Inflammatory macrophage treated with lipopolysaccharide for 4 hours (primary cell): ENCODE results near the gene GSK3A.

Source experiments
- DNase-seq: peaks from one replicate; pipeline ENCODE4 v3.0.0-alpha.2; 2020

The GSK3A gene

DNA sequence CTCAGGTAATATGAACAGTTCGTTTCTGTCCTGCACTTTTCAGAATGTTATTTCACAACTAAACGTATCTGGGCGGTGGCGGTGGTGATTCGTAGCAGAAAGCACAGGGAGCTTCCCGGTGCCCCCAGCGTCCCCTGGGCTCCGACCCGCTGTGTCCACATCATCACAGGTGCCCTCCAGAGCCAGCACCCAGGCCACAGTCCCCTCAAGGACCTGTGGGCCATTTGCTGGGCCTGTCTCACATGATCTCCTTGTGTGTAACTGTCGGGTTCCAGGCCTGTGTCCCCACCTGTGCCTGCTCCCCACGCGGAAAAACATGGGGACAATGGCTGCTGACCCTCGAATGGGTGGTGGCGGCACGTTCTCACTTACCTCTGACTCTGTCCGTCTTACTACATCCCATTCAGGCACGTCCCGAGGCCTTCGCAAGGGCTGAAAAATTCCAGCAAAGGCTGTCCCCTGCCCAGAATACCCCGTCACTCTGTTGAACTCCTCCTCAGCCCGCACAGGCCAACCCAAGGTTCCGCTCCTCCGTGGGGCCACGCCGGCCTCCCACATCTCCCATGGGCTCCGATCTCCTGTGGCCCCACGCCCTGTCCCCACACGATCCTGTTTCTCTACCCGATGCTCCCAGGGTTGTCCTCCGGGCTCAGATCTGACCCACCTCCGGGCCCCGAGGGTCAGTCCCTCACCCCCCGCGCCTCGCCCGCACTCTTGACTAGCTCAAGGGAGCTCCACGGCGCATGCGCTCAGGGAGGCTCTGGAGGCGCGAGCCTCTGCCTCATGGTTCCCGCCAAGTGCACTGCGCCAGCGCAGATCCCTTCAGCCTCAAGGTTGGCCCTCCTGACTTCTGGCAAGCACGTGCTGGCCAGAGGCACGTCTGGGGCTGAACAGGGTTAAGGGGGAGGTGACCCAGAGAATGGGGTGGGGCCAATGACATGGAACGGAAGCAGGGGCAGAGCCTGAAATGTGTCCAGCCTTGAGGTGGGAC lies 46.1 kb downstream of the GSK3A start:
- no peak for DNase-seq

DNA sequence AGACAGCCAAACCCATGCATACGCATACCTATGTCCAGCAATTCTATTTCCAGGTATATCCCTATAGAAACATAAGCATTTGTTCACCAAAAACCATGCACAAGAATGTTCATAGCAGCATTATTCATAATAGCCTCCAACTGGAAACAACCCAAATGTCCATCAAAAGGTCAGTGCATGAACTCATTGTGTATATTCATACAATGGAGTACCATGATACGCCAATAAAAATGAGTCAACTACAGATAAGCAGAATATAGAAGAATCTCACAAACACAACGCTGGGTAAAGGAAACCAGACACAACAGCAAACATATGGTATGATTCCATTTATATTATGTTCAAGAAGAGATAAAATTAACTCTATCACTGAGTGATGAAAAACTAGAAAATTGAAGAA lies 48.7 kb downstream of the GSK3A start:
- no peak for DNase-seq

DNA sequence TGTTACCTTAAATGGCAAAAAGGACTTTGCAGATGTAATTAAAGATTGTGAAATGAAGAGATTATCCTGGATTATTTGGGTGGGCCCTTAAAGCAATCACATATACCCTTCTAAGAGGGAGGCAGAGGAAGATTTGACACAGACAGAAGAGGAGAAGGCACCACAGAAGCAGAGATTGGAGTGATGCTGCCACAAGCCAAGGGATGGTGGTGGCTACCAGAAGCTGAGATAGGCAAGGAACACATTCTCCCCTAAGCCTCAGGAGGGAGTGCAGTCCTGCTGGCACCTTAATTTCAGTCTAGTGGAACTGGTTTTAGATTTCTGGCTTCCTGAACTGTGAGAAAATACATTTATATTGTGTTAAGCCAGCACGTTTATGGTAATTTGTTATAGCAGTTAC lies 49.1 kb downstream of the GSK3A start:
- DNase-seq = no peak

DNA sequence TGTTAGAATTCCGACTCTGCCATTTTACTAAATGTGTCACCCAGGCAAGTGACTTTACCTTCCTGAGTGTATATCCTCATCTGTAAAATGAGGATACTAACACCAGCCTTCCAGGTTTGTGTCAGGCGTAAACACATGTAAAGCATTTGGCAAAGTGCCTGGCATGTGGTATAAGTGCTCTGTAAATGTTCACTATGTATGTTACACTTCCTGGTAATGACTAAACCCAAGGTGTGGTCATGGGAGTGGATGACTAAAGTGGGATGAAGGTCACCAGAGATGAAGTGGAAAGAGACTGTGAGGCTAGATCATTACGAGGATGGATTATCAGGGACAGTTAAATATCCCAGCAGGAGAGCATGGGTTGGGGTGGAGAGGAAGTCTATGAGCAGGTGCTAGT lies 50.5 kb downstream of the GSK3A start:
- peak; percentile 79 for DNase-seq

DNA sequence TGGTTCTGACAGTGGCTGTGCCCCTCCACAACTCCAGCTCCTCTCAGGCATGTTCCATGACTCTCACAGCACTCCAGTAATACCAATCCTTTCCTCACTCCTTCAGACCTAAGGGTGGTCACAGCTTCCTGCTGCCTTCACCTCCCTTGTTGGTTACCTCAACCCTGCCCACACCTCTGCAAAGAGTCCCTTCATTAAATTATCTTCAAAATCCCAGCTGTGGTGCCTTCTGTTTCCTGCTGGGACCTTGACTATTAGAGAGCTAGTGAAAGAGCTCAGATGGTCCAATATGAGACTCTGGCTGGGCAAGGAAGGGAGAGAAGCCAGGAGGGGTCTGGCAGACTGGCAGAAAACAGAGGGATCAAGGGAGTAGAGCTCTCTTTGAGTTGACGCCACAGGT lies 51.1 kb downstream of the GSK3A start:
- DNase-seq = no peak

DNA sequence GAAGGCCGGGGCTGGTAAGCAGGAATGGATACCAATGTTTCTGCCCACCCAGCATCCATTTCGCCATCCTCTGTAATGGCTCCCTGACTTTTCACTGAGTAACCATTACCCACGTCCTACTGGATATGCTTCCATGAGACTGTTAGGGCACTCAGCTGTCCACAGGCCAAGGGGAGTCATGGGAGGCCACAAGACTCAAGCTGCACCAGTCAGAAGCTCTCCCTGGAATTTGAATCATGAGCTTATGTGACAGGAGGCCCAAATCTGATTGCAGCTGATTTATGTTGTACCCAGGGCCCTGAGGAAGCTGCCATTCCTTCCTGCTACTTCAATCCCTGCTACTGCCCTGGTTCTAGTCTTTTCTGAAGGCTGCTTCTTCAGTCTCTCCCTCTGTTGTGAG lies 53.3 kb downstream of the GSK3A start:
- DNase-seq = no peak

DNA sequence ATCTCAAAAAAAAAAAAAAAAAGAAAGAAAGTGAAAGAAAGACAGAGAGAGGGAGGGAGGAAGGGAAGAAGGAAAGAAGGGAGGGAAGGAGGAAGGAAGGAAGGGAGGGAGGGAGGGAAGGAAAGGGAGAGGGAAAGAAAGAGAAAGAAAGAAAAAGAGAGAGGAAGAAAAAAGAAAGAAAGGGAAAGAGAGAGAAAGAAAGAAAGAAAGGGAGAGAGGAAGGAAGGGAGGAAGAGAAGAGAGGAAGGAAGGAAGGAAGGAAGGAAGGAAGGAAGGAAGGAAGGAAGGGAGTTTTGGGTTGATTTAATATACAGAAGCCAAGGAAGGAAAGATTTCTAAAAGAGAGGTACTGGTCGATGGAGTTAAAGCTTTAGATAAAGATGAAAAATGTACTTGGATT lies 53.7 kb downstream of the GSK3A start:
- no peak for DNase-seq

DNA sequence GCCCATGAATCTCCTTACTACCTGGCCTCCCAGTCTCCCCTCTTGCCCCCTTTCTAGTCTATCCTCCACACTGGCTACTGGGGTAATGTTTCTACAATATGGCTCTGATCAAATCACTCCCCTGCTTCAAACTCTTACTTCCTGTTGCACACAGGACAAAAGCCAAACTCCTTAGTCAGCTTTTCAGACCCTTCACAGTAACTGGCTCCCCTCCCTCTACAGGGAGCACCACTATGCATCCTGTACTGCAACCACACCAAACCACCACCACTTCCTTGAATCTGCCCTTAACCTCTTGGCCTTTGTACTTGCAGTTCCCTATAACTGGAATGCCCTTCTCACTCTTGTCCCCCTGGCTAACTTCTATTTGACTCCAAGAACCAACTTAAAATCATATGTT lies 57.1 kb downstream of the GSK3A start:
- peak; percentile 36 for DNase-seq

DNA sequence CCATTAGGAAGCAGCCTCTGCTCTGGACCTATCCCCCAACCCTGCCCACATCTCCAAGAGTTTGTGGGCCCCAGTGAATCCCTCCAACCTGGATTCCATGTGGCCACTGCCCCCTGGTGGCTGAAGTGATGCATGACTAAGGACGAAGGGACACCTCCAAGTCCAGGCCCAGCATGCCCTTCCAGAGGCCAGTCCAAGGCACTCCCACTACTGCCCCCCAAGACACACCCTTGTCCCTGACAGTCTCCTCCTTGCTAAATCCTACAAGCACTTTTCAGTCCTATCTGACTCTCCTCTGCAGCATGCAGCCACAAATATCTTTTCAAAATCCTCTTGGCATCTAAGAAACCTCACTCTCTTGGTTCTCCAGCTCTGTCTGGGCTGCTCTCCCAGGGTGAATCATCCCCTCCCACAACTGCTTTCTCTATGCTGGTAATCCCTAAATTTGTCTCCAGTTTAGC lies 58.0 kb downstream of the GSK3A start:
- peak; percentile 77 for DNase-seq
